HCT116 (cell line): ENCODE measurements around the gene MOB3C. TPM values are rescaled to one million over a fixed set of nuclear protein-coding genes. Genes with fewer than 3 reads are reported as not detected.

Experiments used
- ATAC-seq: fragments of 200-7000 bp; cut with Tn5 transposase; 2 replicates; pipeline ENCODE4 v1.9.1; 2020; ENCODE audit warnings: mild to moderate bottlenecking, moderate library complexity
- BruUV-seq: library from RNA; stranded (reverse); fragments of 400-500 nt; replicated peaks from 2 replicates; lab custom pipeline; 2021; lab: Mats Ljungman, UMichigan
- CTCF ChIA-PET: fragments of 300-600 bp; sonication (Branson Sonifier 250); formaldehyde crosslinking; loops from one replicate; lab custom pipeline; 2021; ENCODE audit warnings: antibody characterized with exemption; lab: Charles Lee
- POLR2A ChIA-PET: fragments of 300-600, 350-600 bp; sonication (Branson Sonifier 250); formaldehyde crosslinking; loops from one replicate; lab custom pipeline; 2021; ENCODE audit warnings: antibody characterized with exemption; lab: Charles Lee
- RAD21 ChIA-PET, 2 experiments: fragments of 300-600 bp; sonication (Branson Sonifier 250); formaldehyde crosslinking; loops; one replicate each; lab custom pipeline; 2023; ENCODE audit warnings: low total read pairs in 2 of 2; ENCODE audit not compliant: uncharacterized antibody in 2 of 2, unreplicated experiment in 2 of 2, low non-redundant PET in 1 of 2; lab: Charles Lee
- DNase-seq: peaks from one replicate; pipeline ENCODE4 v3.0.0-alpha.2; 2010; ENCODE audit warnings: low read depth, low spot score
- H2AFZ ChIP-seq: fragments of 200-600 bp; shearing (Covaris generic), sonication (generic); 2 replicates; pipeline ENCODE4 v1.6.1; 2017; ENCODE audit warnings: low read depth, mixed run types, mixed read lengths, antibody characterized with exemption, low read length; ENCODE audit not compliant: poor library complexity, severe bottlenecking
- H3K27ac ChIP-seq: 2 replicates; pipeline ENCODE4 v1.5.1; 2012; ENCODE audit warnings: low read depth, low read length
- H3K27me3 ChIP-seq: fragments of 200-600 bp; sonication (generic); 2 replicates; pipeline ENCODE4 v1.6.1; 2016; ENCODE audit warnings: mixed run types, low read length, mixed read lengths; ENCODE audit not compliant: insufficient read depth
- H3K36me3 ChIP-seq, 2 experiments: fragments of 200-500 bp in 1 of 2; fragments of 200-600 bp in 1 of 2; sonication (Bioruptor generic) in 1 of 2; sonication (generic) in 1 of 2; 2 replicates each; pipeline versions ENCODE4 v1.5.1 to v1.6.1; 2014 to 2016; ENCODE audit warnings: low read length in 2 of 2, inconsistent platforms in 1 of 2, mixed read lengths in 1 of 2, mixed run types in 1 of 2; ENCODE audit not compliant: insufficient read depth in 2 of 2, control insufficient read depth in 1 of 2
- H3K4me1 ChIP-seq, 2 experiments: fragments of 200-600 bp in 1 of 2; sonication (generic) in 1 of 2; 2 replicates each; pipeline versions ENCODE4 v1.5.1 to v1.6.1; 2012 to 2017; ENCODE audit warnings: low read length in 2 of 2, inconsistent platforms in 1 of 2, mild to moderate bottlenecking in 1 of 2, mixed read lengths in 1 of 2, mixed run types in 1 of 2, moderate library complexity in 1 of 2; ENCODE audit not compliant: insufficient read depth in 2 of 2, control insufficient read depth in 1 of 2
- H3K4me2 ChIP-seq: fragments of 200-600 bp; sonication (generic); 2 replicates; pipeline ENCODE4 v1.6.1; 2017; ENCODE audit warnings: mixed run types, low read length, mixed read lengths
- H3K4me3 ChIP-seq, 2 experiments: fragments of 200-600 bp in 1 of 2; sonication (generic) in 1 of 2; replicated peaks in 1 of 2; 2 replicates each; pipeline ENCODE4 v1.5.1; 2011 to 2016; ENCODE audit warnings: low read length in 2 of 2, control low read depth in 1 of 2, low read depth in 1 of 2, mild to moderate bottlenecking in 1 of 2, mixed read lengths in 1 of 2, mixed run types in 1 of 2
- H3K79me2 ChIP-seq: fragments of 200-600 bp; sonication (generic); 2 replicates; pipeline ENCODE4 v1.6.1; 2017; ENCODE audit warnings: mild to moderate bottlenecking, mixed run types, low read length, moderate library complexity, mixed read lengths; ENCODE audit not compliant: insufficient read depth
- H3K9ac ChIP-seq: fragments of 200-600 bp; sonication (generic); 2 replicates; pipeline ENCODE4 v1.6.1; 2016; ENCODE audit warnings: low read length, mixed read lengths
- H3K9me2 ChIP-seq: fragments of 200-600 bp; sonication (generic), shearing (Covaris generic); 2 replicates; pipeline ENCODE4 v1.6.1; 2017; ENCODE audit warnings: mixed run types, mild to moderate bottlenecking, moderate library complexity; ENCODE audit not compliant: insufficient read depth
- H3K9me3 ChIP-seq, 2 experiments: fragments of 200-500 bp in 1 of 2; fragments of 200-600 bp in 1 of 2; sonication (Bioruptor generic) in 1 of 2; sonication (generic) in 1 of 2; 2 replicates each; pipeline ENCODE4 v1.6.1; 2014 to 2017; ENCODE audit warnings: low read length in 2 of 2, mixed read lengths in 2 of 2, inconsistent platforms in 1 of 2, low read depth in 1 of 2, mild to moderate bottlenecking in 1 of 2, mixed run types in 1 of 2, moderate library complexity in 1 of 2; ENCODE audit not compliant: control insufficient read depth in 1 of 2, insufficient read depth in 1 of 2
- H4K20me1 ChIP-seq: fragments of 200-600 bp; sonication (generic), shearing (Covaris generic); 2 replicates; pipeline ENCODE4 v1.6.1; 2017; ENCODE audit warnings: mixed run types, mild to moderate bottlenecking, moderate library complexity; ENCODE audit not compliant: insufficient read depth
- EGR1 ChIP-seq: IDR thresholded peaks from 2 replicates; pipeline ENCODE4 v1.6.1; 2012; ENCODE audit warnings: low read depth
- ELF1 ChIP-seq: IDR thresholded peaks from 2 replicates; pipeline ENCODE4 v1.6.1; 2012; ENCODE audit warnings: low read depth, borderline replicate concordance
- EZH2 ChIP-seq: fragments of 200-600 bp; sonication (generic); IDR thresholded peaks from 2 replicates; pipeline ENCODE4 v1.6.1; 2017; ENCODE audit warnings: antibody characterized with exemption, mixed run types
- JUND ChIP-seq: IDR thresholded peaks from 2 replicates; pipeline ENCODE4 v1.6.1; 2012
- RAD21 ChIP-seq: IDR thresholded peaks from 2 replicates; pipeline ENCODE4 v1.6.1; 2012; ENCODE audit warnings: low read depth, mild to moderate bottlenecking
- SIN3A ChIP-seq: IDR thresholded peaks from 2 replicates; pipeline ENCODE4 v1.6.1; 2012; ENCODE audit warnings: low read depth
- YY1 ChIP-seq: IDR thresholded peaks from 2 replicates; pipeline ENCODE4 v1.6.1; 2011; ENCODE audit warnings: low read length, low read depth, moderate library complexity, mild to moderate bottlenecking; ENCODE audit not compliant: insufficient replicate concordance; ENCODE audit errors: extremely low read depth
- ZFX ChIP-seq: fragments of 450-650 bp; IDR thresholded peaks from 2 replicates; pipeline ENCODE4 v1.6.1; 2017
- intact Hi-C: fragments of 100-400 bp; cut with micrococcal nuclease; formaldehyde crosslinking; loops from 2 replicates; pipeline ENCODE4 v1.10.0; 2022
- total RNA-seq: library from RNA; stranded (reverse); gene quantifications from one replicate; pipeline ENCODE4 v1.2.1, GENCODE V29; 2021; ENCODE audit not compliant: unreplicated experiment
- TF ChIP-seq, protein P1 (sequence below): IDR thresholded peaks from 2 replicates; pipeline ENCODE4 v1.6.1; 2012; ENCODE audit warnings: low read depth

MOB3C gene
- total RNA-seq, 1 experiment from 2014 or later: 5.5 TPM

DNA sequence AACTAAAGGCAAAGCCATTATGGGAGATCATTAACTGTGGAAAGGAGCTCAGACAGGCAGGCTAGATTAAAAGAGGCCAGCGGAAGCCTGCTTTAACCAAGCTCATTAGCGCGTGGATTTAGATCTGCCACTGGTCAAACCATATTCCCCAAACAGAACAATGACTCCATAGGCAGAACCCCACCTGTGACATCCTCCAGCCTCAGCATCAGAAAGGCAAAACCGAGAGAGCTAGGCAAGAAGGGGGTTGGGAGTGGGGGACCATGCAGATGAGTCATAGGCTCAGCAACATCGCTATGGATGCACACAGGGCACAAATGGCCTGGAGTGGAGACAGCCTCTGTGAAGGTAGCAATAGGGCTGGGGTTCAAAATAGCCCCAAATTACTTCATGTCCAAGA lies 33.1 kb downstream of the MOB3C start:
- TF ChIP-seq, protein P1, sequence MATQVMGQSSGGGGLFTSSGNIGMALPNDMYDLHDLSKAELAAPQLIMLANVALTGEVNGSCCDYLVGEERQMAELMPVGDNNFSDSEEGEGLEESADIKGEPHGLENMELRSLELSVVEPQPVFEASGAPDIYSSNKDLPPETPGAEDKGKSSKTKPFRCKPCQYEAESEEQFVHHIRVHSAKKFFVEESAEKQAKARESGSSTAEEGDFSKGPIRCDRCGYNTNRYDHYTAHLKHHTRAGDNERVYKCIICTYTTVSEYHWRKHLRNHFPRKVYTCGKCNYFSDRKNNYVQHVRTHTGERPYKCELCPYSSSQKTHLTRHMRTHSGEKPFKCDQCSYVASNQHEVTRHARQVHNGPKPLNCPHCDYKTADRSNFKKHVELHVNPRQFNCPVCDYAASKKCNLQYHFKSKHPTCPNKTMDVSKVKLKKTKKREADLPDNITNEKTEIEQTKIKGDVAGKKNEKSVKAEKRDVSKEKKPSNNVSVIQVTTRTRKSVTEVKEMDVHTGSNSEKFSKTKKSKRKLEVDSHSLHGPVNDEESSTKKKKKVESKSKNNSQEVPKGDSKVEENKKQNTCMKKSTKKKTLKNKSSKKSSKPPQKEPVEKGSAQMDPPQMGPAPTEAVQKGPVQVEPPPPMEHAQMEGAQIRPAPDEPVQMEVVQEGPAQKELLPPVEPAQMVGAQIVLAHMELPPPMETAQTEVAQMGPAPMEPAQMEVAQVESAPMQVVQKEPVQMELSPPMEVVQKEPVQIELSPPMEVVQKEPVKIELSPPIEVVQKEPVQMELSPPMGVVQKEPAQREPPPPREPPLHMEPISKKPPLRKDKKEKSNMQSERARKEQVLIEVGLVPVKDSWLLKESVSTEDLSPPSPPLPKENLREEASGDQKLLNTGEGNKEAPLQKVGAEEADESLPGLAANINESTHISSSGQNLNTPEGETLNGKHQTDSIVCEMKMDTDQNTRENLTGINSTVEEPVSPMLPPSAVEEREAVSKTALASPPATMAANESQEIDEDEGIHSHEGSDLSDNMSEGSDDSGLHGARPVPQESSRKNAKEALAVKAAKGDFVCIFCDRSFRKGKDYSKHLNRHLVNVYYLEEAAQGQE: no peak
- TF ChIP-seq YY1: no peak
- no peak for TF ChIP-seq JUND
- TF ChIP-seq EGR1: no peak
- no peak for TF ChIP-seq EZH2
- no peak for TF ChIP-seq RAD21
- no peak for TF ChIP-seq SIN3A
- no peak for TF ChIP-seq ELF1
- no peak for TF ChIP-seq ZFX
- Histone ChIP-seq H3K9me2 (no peaks in the 10 kb centered on the region), H3K36me3 (peaks cover 13 to 19% of the 10 kb centered on the region in 2 experiments; a peak in 3 of 4 replicates), H3K4me3 (no peak overlapping the region), H3K27ac (no peak overlapping the region), H3K4me2 (no peak overlapping the region), H3K79me2 (no peaks in the 10 kb centered on the region), H2AFZ (no peak overlapping the region), H3K4me1 (no peaks in the 10 kb centered on the region), H4K20me1 (no peaks in the 10 kb centered on the region), H3K9me3 (no peaks in the 10 kb centered on the region), H3K9ac (no peak overlapping the region), H3K27me3 (no peaks in the 10 kb centered on the region)
- ChIA-PET CTCF (no interaction called here), RAD21 (no interaction called here), POLR2A (interaction anchor here (1.0 kb wide), 1 partner anchor 21 kb away, joined by 3 read pairs; the partner anchor contains the start of gene MKNK1)
- intact Hi-C loops: no loop called here
- DNase-seq (no peak), ATAC-seq (no peak)
- BruUV-seq: no TSS peak
